Subcutaneous abdominal adipose tissue (tissue), 5 donors: ENCODE measurements around the gene CUBN.

Experiments
- H3K27ac ChIP-seq: one replicate; pipeline ENCODE4 v1.7.0; 2013; ENCODE audit warnings: low read depth, mild to moderate bottlenecking, inconsistent platforms, low read length, moderate library complexity
- H3K27me3 ChIP-seq, 5 donors: one replicate each; pipeline ENCODE4 v1.7.0; 2013; ENCODE audit warnings: low read length in 5 of 5, inconsistent platforms in 1 of 5; ENCODE audit not compliant: control insufficient read depth in 5 of 5, insufficient read depth in 4 of 5
- H3K36me3 ChIP-seq, 5 donors: one replicate each; pipeline ENCODE4 v1.7.0; 2013; ENCODE audit warnings: low read length in 5 of 5; ENCODE audit not compliant: control insufficient read depth in 5 of 5, insufficient read depth in 5 of 5
- H3K4me1 ChIP-seq, 5 donors: one replicate each; pipeline ENCODE4 v1.7.0; 2013; ENCODE audit warnings: low read length in 5 of 5, mild to moderate bottlenecking in 3 of 5, moderate library complexity in 1 of 5; ENCODE audit not compliant: control insufficient read depth in 5 of 5, insufficient read depth in 5 of 5
- H3K4me3 ChIP-seq, 5 donors: one replicate each; pipeline ENCODE4 v1.7.0; 2013; ENCODE audit warnings: low read length in 5 of 5, low read depth in 1 of 5
- H3K9ac ChIP-seq, 5 donors: one replicate each; pipeline ENCODE4 v1.7.0; 2013; ENCODE audit warnings: low read length in 5 of 5, mild to moderate bottlenecking in 4 of 5, moderate library complexity in 3 of 5
- H3K9me3 ChIP-seq, 5 donors: one replicate each; pipeline ENCODE4 v1.7.0; 2013; ENCODE audit warnings: low read length in 5 of 5; ENCODE audit not compliant: control insufficient read depth in 5 of 5
- donor health status: healthy.
- donor health status: healthy.
- donor health status: healthy.
- donor health status: healthy.
- donor health status: healthy.

Gene CUBN

GRCh38 chr10:16905320-16905719 is 224.3 kb downstream of the CUBN start:
- no peak overlapping the region for H3K27ac ChIP-seq

GRCh38 chr10:16904639-16905061 is 225.0 kb downstream of the CUBN start:
- peaks cover 0 to 10% (median 7%) of the 10 kb centered on the region in 5 donors for H3K4me1 ChIP-seq
- H3K9me3 ChIP-seq, result no peaks in the 10 kb centered on the region
- H3K27ac ChIP-seq, result peak overlapping the region; percentile 8
- no peaks in the 10 kb centered on the region for H3K27me3 ChIP-seq
- H3K9ac ChIP-seq, result no peak overlapping the region
- H3K36me3 ChIP-seq, result no peaks in the 10 kb centered on the region
- no peak overlapping the region for H3K4me3 ChIP-seq

More at GRCh38 chr10:16905320-16905719, 224.3 kb downstream of the CUBN start:
- Histone ChIP-seq H3K36me3 (no peaks in the 10 kb centered on the region), H3K9me3 (no peaks in the 10 kb centered on the region), H3K4me1 (peaks cover 0 to 10% (median 7%) of the 10 kb centered on the region in 5 donors), H3K4me3 (no peak overlapping the region), H3K9ac (no peak overlapping the region), H3K27me3 (no peaks in the 10 kb centered on the region)

GRCh38 chr10:16904049-16904448 is 225.6 kb downstream of the CUBN start:
- Histone ChIP-seq H3K36me3 (no peaks in the 10 kb centered on the region), H3K27ac (no peak overlapping the region), H3K4me3 (no peak overlapping the region), H3K27me3 (no peaks in the 10 kb centered on the region), H3K9ac (no peak overlapping the region), H3K9me3 (no peaks in the 10 kb centered on the region), H3K4me1 (peaks cover 0 to 10% (median 7%) of the 10 kb centered on the region in 5 donors)

- Histone ChIP-seq H3K36me3 (no peaks in the 10 kb centered on the region), H3K4me3 (no peak overlapping the region), H3K27ac (no peak overlapping the region), H3K27me3 (no peaks in the 10 kb centered on the region), H3K4me1 (peaks cover 0 to 10% (median 7%) of the 10 kb centered on the region in 5 donors), H3K9ac (no peak overlapping the region), H3K9me3 (no peaks in the 10 kb centered on the region)
Measured at GRCh38 chr10:16902606-16903005, 227.0 kb downstream of the CUBN start.

- H3K9me3 ChIP-seq, result peaks cover 0 to 4% (median 0%) of the 10 kb centered on the region in 5 donors
- H3K27me3 ChIP-seq, result no peaks in the 10 kb centered on the region
- H3K36me3 ChIP-seq, result no peaks in the 10 kb centered on the region
- peaks cover 0 to 10% (median 7%) of the 10 kb centered on the region in 5 donors for H3K4me1 ChIP-seq
- H3K27ac ChIP-seq, result no peak overlapping the region
- H3K4me3 ChIP-seq, result no peak overlapping the region
- H3K9ac ChIP-seq, result no peak overlapping the region
Measured at GRCh38 chr10:16901106-16901505, 228.5 kb downstream of the CUBN start.

- Histone ChIP-seq H3K36me3 (no peaks in the 10 kb centered on the region), H3K27ac (no peak overlapping the region), H3K27me3 (no peaks in the 10 kb centered on the region), H3K4me3 (no peak overlapping the region), H3K9ac (no peak overlapping the region), H3K9me3 (peaks cover 0 to 7% (median 0%) of the 10 kb centered on the region in 5 donors), H3K4me1 (no peaks in the 10 kb centered on the region)
Measured at GRCh38 chr10:16896993-16897392, 232.6 kb downstream of the CUBN start.

- H3K9me3 ChIP-seq, result peaks cover 0 to 7% (median 0%) of the 10 kb centered on the region in 5 donors
- H3K4me1 ChIP-seq, result peaks cover 0 to 9% (median 7%) of the 10 kb centered on the region in 5 donors
- H3K27ac ChIP-seq, result no peak overlapping the region
- no peak overlapping the region for H3K9ac ChIP-seq
- H3K36me3 ChIP-seq, result no peaks in the 10 kb centered on the region
- no peaks in the 10 kb centered on the region for H3K27me3 ChIP-seq
- no peak overlapping the region for H3K4me3 ChIP-seq
Measured at GRCh38 chr10:16894821-16895220, 234.8 kb downstream of the CUBN start.

GRCh38 chr10:16893664-16894063 is 235.9 kb downstream of the CUBN start:
- Histone ChIP-seq H3K36me3 (no peaks in the 10 kb centered on the region), H3K27ac (no peak overlapping the region), H3K9me3 (peaks cover 0 to 7% (median 0%) of the 10 kb centered on the region in 5 donors), H3K4me3 (no peak overlapping the region), H3K4me1 (peaks cover 0 to 9% (median 7%) of the 10 kb centered on the region in 5 donors), H3K9ac (no peak overlapping the region), H3K27me3 (no peaks in the 10 kb centered on the region)

GRCh38 chr10:16891375-16892313 is 238.0 kb downstream of the CUBN start:
- H3K9ac ChIP-seq, result no peak overlapping the region
- no peaks in the 10 kb centered on the region for H3K27me3 ChIP-seq
- no peaks in the 10 kb centered on the region for H3K36me3 ChIP-seq
- peaks cover 0 to 7% (median 0%) of the 10 kb centered on the region in 5 donors for H3K9me3 ChIP-seq
- H3K4me3 ChIP-seq, result peak overlapping the region in 2 of 5 donors; percentile 1 to 15
- H3K27ac ChIP-seq, result peak overlapping the region; percentile 42
- H3K4me1 ChIP-seq, result peaks cover 0 to 9% (median 7%) of the 10 kb centered on the region in 5 donors

- no peaks in the 10 kb centered on the region for H3K36me3 ChIP-seq
- H3K4me1 ChIP-seq, result peaks cover 0 to 9% (median 7%) of the 10 kb centered on the region in 5 donors
- H3K27ac ChIP-seq, result peak overlapping the region; percentile 42
- H3K9me3 ChIP-seq, result peaks cover 0 to 3% (median 0%) of the 10 kb centered on the region in 5 donors
- H3K4me3 ChIP-seq, result no peak overlapping the region
- no peaks in the 10 kb centered on the region for H3K27me3 ChIP-seq
- no peak overlapping the region for H3K9ac ChIP-seq
Measured at GRCh38 chr10:16890691-16891090, 238.9 kb downstream of the CUBN start.
